Thoracic aorta (tissue), 2 donors: Measurements from ENCODE around the gene ADPRHL1. TPM values are rescaled to one million over a fixed set of nuclear protein-coding genes. Genes with fewer than 3 reads are reported as not detected.
A peak's percentile ranks its signal among the peaks of the same experiment; 100 is the strongest.

Experiments used
- ATAC-seq: fragments of 150-250 bp; one replicate; pipeline ENCODE4 v1.8.0; 2017; ENCODE audit warnings: low read depth; ENCODE audit not compliant: insufficient number of reproducible peaks, low FRiP score
- DNase-seq: peaks from one replicate; pipeline ENCODE4 v3.0.0-alpha.2; 2020; ENCODE audit warnings: low spot score
- H3K27ac ChIP-seq, 2 donors: fragments of 200-600 bp; sonication (generic); 1 replicate in 1 of 2; 2 replicates in 1 of 2; pipeline ENCODE4 v1.5.1; 2016; ENCODE audit warnings: mild to moderate bottlenecking in 2 of 2, moderate library complexity in 2 of 2
- H3K27me3 ChIP-seq: fragments of 200-600 bp; sonication (generic); replicated peaks from 2 replicates; pipeline ENCODE4 v1.6.0; 2016; ENCODE audit warnings: mild to moderate bottlenecking; ENCODE audit not compliant: insufficient read depth
- H3K36me3 ChIP-seq: fragments of 200-600 bp; sonication (generic); one replicate; pipeline ENCODE4 v1.5.1; 2016
- H3K4me1 ChIP-seq, 2 donors: fragments of 200-600 bp; sonication (generic); 1 replicate in 1 of 2; 2 replicates in 1 of 2; pipeline versions ENCODE4 v1.5.1 to v1.6.0; 2016; ENCODE audit warnings: low read depth in 2 of 2, mild to moderate bottlenecking in 1 of 2; ENCODE audit not compliant: control insufficient read depth in 1 of 2
- H3K4me3 ChIP-seq: fragments of 200-600 bp; sonication (generic); 2 replicates; pipeline ENCODE4 v1.5.1; 2016; ENCODE audit warnings: mild to moderate bottlenecking
- H3K9me3 ChIP-seq: fragments of 200-600 bp; sonication (generic); 2 replicates; pipeline ENCODE4 v1.5.1; 2016
- CTCF ChIP-seq: fragments of 200-600 bp; sonication (generic); IDR thresholded peaks from one replicate; pipeline ENCODE4 v1.5.1; 2019; ENCODE audit warnings: antibody characterized with exemption
- total RNA-seq, 2 donors: library from RNA; depleted of rRNA; stranded (reverse); fragments of >200 nt; gene quantifications; one replicate each; pipeline versions ENCODE4 v1.1.0 to v1.2.3, GENCODE V29; 2016

ADPRHL1 gene
- total RNA-seq, 2 donors from 2014 or later, result 11.8 to 12.6 TPM

GRCh38 chr13:113491418-113491883, 38.2 kb upstream of the ADPRHL1 start:
- no peaks in the 10 kb centered on the region for H3K9me3 ChIP-seq
- TF ChIP-seq CTCF, result no peak
- H3K4me3 ChIP-seq, result peak overlapping the region; percentile 93
- no peaks in the 10 kb centered on the region for H3K36me3 ChIP-seq
- DNase-seq (no peak), ATAC-seq (no peak)
- H3K4me1 ChIP-seq, result peaks cover 34 to 64% of the 10 kb centered on the region in 2 donors
- H3K27ac ChIP-seq, result peak overlapping the region; percentile 74 to 82
- no peaks in the 10 kb centered on the region for H3K27me3 ChIP-seq

- no peak for TF ChIP-seq CTCF
- Histone ChIP-seq H3K4me3 (peak within 1 kb of the TSS; percentile 93), H3K9me3 (no peaks in the 10 kb centered on the region), H3K4me1 (peaks cover 34 to 57% of the 10 kb centered on the region in 2 donors), H3K27me3 (no peaks in the 10 kb centered on the region), H3K36me3 (no peaks in the 10 kb centered on the region), H3K27ac (peak within 1 kb of the TSS; percentile 74 to 82)
- DNase-seq (peak; percentile 71), ATAC-seq (peak; percentile 78)
Observed at GRCh38 chr13:113490496-113491417, 37.5 kb upstream of the ADPRHL1 start, which contains the start of gene DCUN1D2. DCUN1D2 (minus strand) TSS chr13:113490711; CDS start chr13:113490669, 42 bp downstream.

- Histone ChIP-seq H3K36me3 (no peaks in the 10 kb centered on the region), H3K4me1 (peaks cover 29 to 48% of the 10 kb centered on the region in 2 donors), H3K27me3 (no peaks in the 10 kb centered on the region), H3K4me3 (peak overlapping the region; percentile 93), H3K27ac (peak overlapping the region; percentile 58 to 82), H3K9me3 (no peaks in the 10 kb centered on the region)
- peak; percentile 5 for ATAC-seq
- DNase-seq, result no peak
- no peak for TF ChIP-seq CTCF
Observed at GRCh38 chr13:113489549-113490495, 36.5 kb upstream of the ADPRHL1 start.

- H3K9me3 ChIP-seq, result no peaks in the 10 kb centered on the region
- no peaks in the 10 kb centered on the region for H3K27me3 ChIP-seq
- no peak overlapping the region for H3K27ac ChIP-seq
- DNase-seq (no peak), ATAC-seq (no peak)
- peaks cover 27 to 43% of the 10 kb centered on the region in 2 donors for H3K4me1 ChIP-seq
- no peak for TF ChIP-seq CTCF
- H3K4me3 ChIP-seq, result peak overlapping the region; percentile 93
- no peaks in the 10 kb centered on the region for H3K36me3 ChIP-seq
Observed at GRCh38 chr13:113489171-113489548, 35.9 kb upstream of the ADPRHL1 start.
